Spleen (tissue), 11 donors: Measurements from ENCODE around the gene PMIS2. TPM values are rescaled to one million over a fixed set of nuclear protein-coding genes. Genes with fewer than 3 reads are reported as not detected.
A peak's percentile ranks its signal among the peaks of the same experiment; 100 is the strongest.

Experiments used
- DNase-seq: peaks from one replicate; pipeline ENCODE4 v3.0.0-alpha.2; 2020
- H3K27ac ChIP-seq, 8 donors: fragments of 200-600 bp; sonication (generic) in 7 of 8; 1 replicate in 4 of 8; 2 replicates in 4 of 8; pipeline versions ENCODE4 v1.5.0 to v1.8.0; 2016 to 2021; ENCODE audit warnings: inconsistent platforms in 4 of 8, mild to moderate bottlenecking in 4 of 8, moderate library complexity in 1 of 8
- H3K27me3 ChIP-seq, 7 donors: fragments of 200-600 bp; sonication (generic) in 6 of 7; replicated peaks in 1 of 7; 1 replicate in 4 of 7; 2 replicates in 3 of 7; pipeline versions ENCODE4 v1.5.0 to v1.8.0; 2016 to 2021; ENCODE audit warnings: inconsistent platforms in 3 of 7, mild to moderate bottlenecking in 1 of 7
- H3K36me3 ChIP-seq, 6 donors: fragments of 200-600 bp; sonication (generic) in 5 of 6; 1 replicate in 4 of 6; 2 replicates in 2 of 6; pipeline versions ENCODE4 v1.5.0 to v1.8.0; 2016 to 2021; ENCODE audit warnings: inconsistent platforms in 2 of 6
- H3K4me1 ChIP-seq, 6 donors: fragments of 200-600 bp; sonication (generic) in 5 of 6; 1 replicate in 3 of 6; 2 replicates in 3 of 6; pipeline versions ENCODE4 v1.5.0 to v1.8.0; 2016 to 2021; ENCODE audit warnings: inconsistent platforms in 3 of 6
- H3K4me3 ChIP-seq, 8 donors: fragments of 200-600 bp; sonication (generic) in 7 of 8; 1 replicate in 4 of 8; 2 replicates in 4 of 8; pipeline versions ENCODE4 v1.5.0 to v1.8.0; 2016 to 2021; ENCODE audit warnings: inconsistent platforms in 4 of 8, mild to moderate bottlenecking in 4 of 8, moderate library complexity in 2 of 8
- H3K9me3 ChIP-seq, 8 donors: fragments of 200-600 bp; sonication (generic) in 7 of 8; 1 replicate in 4 of 8; 2 replicates in 4 of 8; pipeline versions ENCODE4 v1.5.0 to v1.8.0; 2016 to 2021; ENCODE audit warnings: inconsistent platforms in 4 of 8
- CTCF ChIP-seq, 11 experiments: fragments of 200-600 bp in 7 of 11; fragments of 450-650 bp in 4 of 11; sonication (generic) in 4 of 11; IDR thresholded peaks in 8 of 11; conservative IDR thresholded peaks in 3 of 11; 1 replicate in 7 of 11; 2 replicates in 4 of 11; pipeline versions ENCODE4 v1.4.0 to v1.8.0; 2016 to 2021; ENCODE audit warnings: antibody characterized with exemption in 11 of 11, inconsistent platforms in 4 of 11, mild to moderate bottlenecking in 1 of 11
- POLR2A ChIP-seq, 3 donors: fragments of 450-650 bp; IDR thresholded peaks; one replicate each; pipeline ENCODE4 v1.5.1; 2017; ENCODE audit warnings: antibody characterized with exemption in 3 of 3, mild to moderate bottlenecking in 1 of 3
- POLR2AphosphoS5 ChIP-seq, 3 donors: sonication (generic); formaldehyde crosslinking; IDR thresholded peaks; one replicate each; pipeline ENCODE4 v1.5.1; 2017; ENCODE audit warnings: antibody characterized with exemption in 3 of 3
- WGBS, 5 donors: extraction: QIAGEN DNeasy Blood & Tissue Kit in 3 of 5; methylation state at CpG; one replicate each; pipeline versions ENCODE4 v1.1.5 to v1.1.7; 2013 to 2018; 5-methylcytosine and 5-hydroxymethylcytosine counted together
- intact Hi-C: fragments of 100-400 bp; cut with DNase I; formaldehyde crosslinking; loops from one replicate; pipeline ENCODE4 v1.15.0; 2023; ENCODE audit warnings: low total_unique reads
- polyA plus RNA-seq, 3 donors: library from polyadenylated mRNA; stranded (reverse); fragments of 200-250 nt; gene quantifications; one replicate each; pipeline ENCODE4 v1.2.1, GENCODE V29; 2013
- total RNA-seq, 7 donors: library from RNA; depleted of rRNA in 3 of 7; stranded (reverse); fragments of >200 nt in 3 of 7; fragmentation: NEBNext Ultra II Directional in 4 of 7; extraction: Animal tissue kit (Norgen Biotek cat#: 25700) in 4 of 7; gene quantifications; one replicate each; pipeline versions ENCODE4 v1.1.0 to v1.2.1, GENCODE V29; 2016 to 2021
- donor health status: healthy with polysubstance abuse.
- donor health status: DM: no; HTN: no; CAD: no; lungs with moderate emphysema.
- donor health status: DM: no; HTN: no; CAD: no.
- donor health status: Bipolar disorder and iron deficiency.
- donor health status: healthy.
- donor health status: DM: no; HTN: no; CAD: no.
- donor health status: DM: yes; HTN: yes; CAD: no.

PMIS2 gene
- total and polyA plus RNA-seq, 10 donors, result not detected

- H3K27me3 ChIP-seq, result peaks cover 0 to 67% (median 29%) of the 10 kb centered on the region in 7 donors
- H3K27ac ChIP-seq, result no peak overlapping the region
- no peaks in the 10 kb centered on the region for H3K9me3 ChIP-seq
- peak overlapping the region; percentile 10 to 67 (median 28) for H3K4me3 ChIP-seq
- H3K4me1 ChIP-seq, result peaks cover 5 to 23% (median 16%) of the 10 kb centered on the region in 6 donors
- DNase-seq, result peak; percentile 81
- no peaks in the 10 kb centered on the region for H3K36me3 ChIP-seq
- TF ChIP-seq POLR2A (IDR thresholded peaks at IDR 0.05), result no peak
- TF ChIP-seq POLR2AphosphoS5 (IDR thresholded peaks at IDR 0.05), result no peak
- TF ChIP-seq CTCF (IDR thresholded peaks at IDR 0.05 in 8 of 11, conservative IDR thresholded peaks at IDR 0.05 in 3 of 11), result no peak
- intact Hi-C loops, result loop anchor here (10.0 kb wide), 1 partner anchor 157 kb away; the partner anchor contains the start of gene KMT2B
- WGBS, 5 donors, result 4 to 11% (median 6%) methylated on average over 45 to 60 of the region's 60 CpGs
These were observed 28.2 kb upstream of the PMIS2 start for GRCh38 chr19:35557539-35558399.

- Histone ChIP-seq H3K36me3 (no peaks in the 10 kb centered on the region), H3K27ac (no peak overlapping the region), H3K4me1 (peaks cover 5 to 23% (median 16%) of the 10 kb centered on the region in 6 donors), H3K9me3 (no peaks in the 10 kb centered on the region), H3K27me3 (peaks cover 0 to 75% (median 29%) of the 10 kb centered on the region in 7 donors), H3K4me3 (peak overlapping the region; percentile 10 to 67 (median 28))
- TF ChIP-seq POLR2AphosphoS5 (IDR thresholded peaks at IDR 0.05) (no peak), CTCF (IDR thresholded peaks at IDR 0.05 in 8 of 11, conservative IDR thresholded peaks at IDR 0.05 in 3 of 11) (no peak), POLR2A (IDR thresholded peaks at IDR 0.05) (no peak)
- WGBS, 5 donors, result 35 to 40% (median 36%) methylated on average over 21 to 53 of the region's 53 CpGs
- DNase-seq, result peak; percentile 67
- intact Hi-C loops, result loop anchor here (10.0 kb wide), 1 partner anchor 156 kb away; the partner anchor contains the start of gene KMT2B
These were observed 27.3 kb upstream of the PMIS2 start for GRCh38 chr19:35558400-35559280.

- Histone ChIP-seq H3K9me3 (no peaks in the 10 kb centered on the region), H3K4me1 (peaks cover 5 to 23% (median 16%) of the 10 kb centered on the region in 6 donors), H3K27me3 (peaks cover 0 to 79% (median 29%) of the 10 kb centered on the region in 7 donors), H3K4me3 (no peak overlapping the region), H3K27ac (no peak overlapping the region), H3K36me3 (no peaks in the 10 kb centered on the region)
- WGBS, 5 donors, result 60 to 70% (median 66%) methylated on average over 11 of the region's 11 CpGs
- intact Hi-C loops, result loop anchor here (10.0 kb wide), 1 partner anchor 156 kb away; the partner anchor contains the start of gene KMT2B
- TF ChIP-seq POLR2AphosphoS5 (IDR thresholded peaks at IDR 0.05) (no peak), POLR2A (IDR thresholded peaks at IDR 0.05) (no peak), CTCF (IDR thresholded peaks at IDR 0.05 in 8 of 11, conservative IDR thresholded peaks at IDR 0.05 in 3 of 11) (no peak)
- DNase-seq, result peak; percentile 69
These were observed 26.7 kb upstream of the PMIS2 start for GRCh38 chr19:35559281-35559659.
